ENCODE measurements around the gene ALDH1L2.
"Not testable (repeated sequence)": the region's sequence is repeated elsewhere in the genome, so short reads cannot be mapped to it uniquely, and the experiment has no call there.

The ALDH1L2 gene

GRCh38 chr12:105030820-105031807, 53.1 kb downstream of the ALDH1L2 start:
- peak in 1 of 2 donors; percentile 56 for DNase-seq

GRCh38 chr12:105026411-105026810, 57.8 kb downstream of the ALDH1L2 start:
- no peak for DNase-seq

- DNase-seq = no peak
These were observed 58.4 kb downstream of the ALDH1L2 start for GRCh38 chr12:105025890-105026289.

- DNase-seq = no peak
These were observed 59.3 kb downstream of the ALDH1L2 start for GRCh38 chr12:105024928-105025327.

- DNase-seq = no peak
These were observed 63.9 kb downstream of the ALDH1L2 start for GRCh38 chr12:105020241-105020962.

GRCh38 chr12:105018776-105019175, 65.5 kb downstream of the ALDH1L2 start:
- no peak for DNase-seq

GRCh38 chr12:105018012-105018411, 66.2 kb downstream of the ALDH1L2 start:
- DNase-seq = no peak

GRCh38 chr12:105015543-105015942, 68.7 kb downstream of the ALDH1L2 start:
- no peak for DNase-seq

- DNase-seq = no peak
These were observed 69.7 kb downstream of the ALDH1L2 start for GRCh38 chr12:105014603-105015002.

GRCh38 chr12:105013892-105014291, 70.4 kb downstream of the ALDH1L2 start:
- DNase-seq = no peak

- no peak for DNase-seq
These were observed 82.8 kb downstream of the ALDH1L2 start for GRCh38 chr12:105001476-105001875.

GRCh38 chr12:104999347-104999685, 84.9 kb downstream of the ALDH1L2 start:
- no peak for DNase-seq

GRCh38 chr12:104998423-104999346, 85.6 kb downstream of the ALDH1L2 start:
- no peak for DNase-seq

- DNase-seq = no peak
These were observed 86.7 kb downstream of the ALDH1L2 start for GRCh38 chr12:104997541-104997940.

- no peak for DNase-seq
These were observed 89.9 kb downstream of the ALDH1L2 start for GRCh38 chr12:104994336-104994735.

GRCh38 chr12:104991565-104992128, 92.6 kb downstream of the ALDH1L2 start:
- DNase-seq = no peak

GRCh38 chr12:104990950-104991349, 93.3 kb downstream of the ALDH1L2 start:
- no peak for DNase-seq

GRCh38 chr12:104986022-104986941, 98.0 kb downstream of the ALDH1L2 start, which contains the start of gene NOPCHAP1:
NOPCHAP1 (plus strand) TSS chr12:104986316; CDS start chr12:104986353, 37 bp downstream.
- DNase-seq = peak; percentile 61 to 66

GRCh38 chr12:104985206-104985605, 99.1 kb downstream of the ALDH1L2 start:
- DNase-seq = no peak

- DNase-seq = not testable (repeated sequence)
These were observed 106.6 kb downstream of the ALDH1L2 start for GRCh38 chr12:104977688-104978087.

GRCh38 chr12:104976703-104977102, 107.6 kb downstream of the ALDH1L2 start:
- no peak for DNase-seq
